ENCODE measurements around the gene TESPA1. TPM values are rescaled to one million over a fixed set of nuclear protein-coding genes. Genes with fewer than 3 reads are reported as not detected.

The TESPA1 gene
- total and polyA plus RNA-seq, 9 of the 15 experiments (the other 6 are each of a cell fraction or from before 2014, with no cell fraction given) = 0.72 to 7.1 (median 2.4) TPM

DNA sequence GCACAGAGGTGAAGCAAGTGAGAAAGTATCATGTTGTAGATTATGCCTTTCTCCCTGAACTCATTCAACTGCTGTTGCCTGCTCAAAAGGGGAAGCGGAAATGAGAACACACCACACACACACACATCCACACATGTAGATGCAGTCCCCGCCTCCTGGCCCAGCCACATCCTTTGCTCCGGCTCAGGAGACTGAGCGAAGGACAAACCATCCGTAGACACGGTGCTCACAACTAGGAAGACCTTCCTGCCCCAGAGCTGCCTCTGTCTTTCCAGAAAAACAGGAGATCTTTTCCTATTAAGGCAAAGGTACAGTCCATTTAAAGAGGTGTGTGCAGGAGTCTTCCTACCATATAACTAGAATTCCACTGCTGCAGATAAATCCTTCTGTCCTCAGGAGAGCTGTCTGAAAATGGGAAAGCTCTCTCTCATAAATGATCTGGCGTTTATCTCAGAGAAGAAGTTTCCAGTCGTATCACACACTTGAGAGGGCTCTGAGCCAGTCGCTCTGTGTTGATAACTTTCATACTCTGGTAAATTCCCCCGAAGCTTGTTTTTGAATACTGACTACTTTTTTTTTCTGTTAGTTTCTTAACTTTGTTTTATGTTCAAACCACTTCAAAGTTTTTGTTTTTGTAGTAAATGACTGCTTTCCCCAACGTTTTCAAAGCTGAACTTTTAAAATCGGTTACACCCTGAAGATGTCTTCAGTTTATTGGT is at the start of gene TESPA1 (continued):
- TF ChIP-seq ZNF217 (CRISPR knock-in tag; IDR thresholded peaks at IDR 0.05) (no peak), RAD21 (CRISPR knock-in tag; conservative IDR thresholded peaks at IDR 0.05 in 1 of 2, IDR thresholded peaks at IDR 0.05 in 1 of 2) (peak in 1 of 2 experiments; percentile 10; a peak in 1 of 4 replicates), MXI1 (IDR thresholded peaks at IDR 0.05; ENCODE audit: low read depth, low read length) (no peak), SMARCA4 (IDR thresholded peaks at IDR 0.05) (no peak), HEY1 (CRISPR knock-in tag; IDR thresholded peaks at IDR 0.05; ENCODE audit: borderline replicate concordance) (no peak), CTBP1 (IDR thresholded peaks at IDR 0.05; ENCODE audit: borderline replicate concordance) (peak; percentile 59; the same call in 1 of the 2 replicates), SPI1 (IDR thresholded peaks at IDR 0.05; ENCODE audit: borderline replicate concordance, low read depth, low read length) (peak; percentile 95), GTF2A2 (tag; IDR thresholded peaks at IDR 0.05) (no peak), DIDO1 (tag; IDR thresholded peaks at IDR 0.05; ENCODE audit: low read depth) (no peak), SUPT5H (IDR thresholded peaks at IDR 0.05) (no peak), CBX1 (IDR thresholded peaks at IDR 0.05; ENCODE audit: low read depth) (no peak), CHD4 (IDR thresholded peaks at IDR 0.05; ENCODE audit: insufficient read depth, insufficient replicate concordance, low read depth, low read length, poor library complexity, severe bottlenecking) (no peak), KDM4B (IDR thresholded peaks at IDR 0.05; ENCODE audit: borderline replicate concordance in 2 of 2, low read depth in 1 of 2) (0 out of 4 replicates have a peak, but pooled peaks of 1 of the 2 experiments have one; percentile 59), ILF3 (IDR thresholded peaks at IDR 0.05; ENCODE audit: borderline replicate concordance) (no peak), MBD2 (IDR thresholded peaks at IDR 0.05; ENCODE audit: borderline replicate concordance, low read depth) (no peak), SMARCC2 (IDR thresholded peaks at IDR 0.05; ENCODE audit: low read depth) (no peak), SAFB (IDR thresholded peaks at IDR 0.05; ENCODE audit: borderline replicate concordance, low read depth, low read length) (no peak), ZNF282 (CRISPR knock-in tag; IDR thresholded peaks at IDR 0.05) (no peak), MAZ (CRISPR knock-in tag; conservative IDR thresholded peaks at IDR 0.05 in 1 of 2, IDR thresholded peaks at IDR 0.05 in 1 of 2) (peak in 1 of 2 experiments; percentile 48; a peak in 1 of 4 replicates), NCOR1 (IDR thresholded peaks at IDR 0.05) (no peak)
- TF ChIP-seq, protein P1, sequence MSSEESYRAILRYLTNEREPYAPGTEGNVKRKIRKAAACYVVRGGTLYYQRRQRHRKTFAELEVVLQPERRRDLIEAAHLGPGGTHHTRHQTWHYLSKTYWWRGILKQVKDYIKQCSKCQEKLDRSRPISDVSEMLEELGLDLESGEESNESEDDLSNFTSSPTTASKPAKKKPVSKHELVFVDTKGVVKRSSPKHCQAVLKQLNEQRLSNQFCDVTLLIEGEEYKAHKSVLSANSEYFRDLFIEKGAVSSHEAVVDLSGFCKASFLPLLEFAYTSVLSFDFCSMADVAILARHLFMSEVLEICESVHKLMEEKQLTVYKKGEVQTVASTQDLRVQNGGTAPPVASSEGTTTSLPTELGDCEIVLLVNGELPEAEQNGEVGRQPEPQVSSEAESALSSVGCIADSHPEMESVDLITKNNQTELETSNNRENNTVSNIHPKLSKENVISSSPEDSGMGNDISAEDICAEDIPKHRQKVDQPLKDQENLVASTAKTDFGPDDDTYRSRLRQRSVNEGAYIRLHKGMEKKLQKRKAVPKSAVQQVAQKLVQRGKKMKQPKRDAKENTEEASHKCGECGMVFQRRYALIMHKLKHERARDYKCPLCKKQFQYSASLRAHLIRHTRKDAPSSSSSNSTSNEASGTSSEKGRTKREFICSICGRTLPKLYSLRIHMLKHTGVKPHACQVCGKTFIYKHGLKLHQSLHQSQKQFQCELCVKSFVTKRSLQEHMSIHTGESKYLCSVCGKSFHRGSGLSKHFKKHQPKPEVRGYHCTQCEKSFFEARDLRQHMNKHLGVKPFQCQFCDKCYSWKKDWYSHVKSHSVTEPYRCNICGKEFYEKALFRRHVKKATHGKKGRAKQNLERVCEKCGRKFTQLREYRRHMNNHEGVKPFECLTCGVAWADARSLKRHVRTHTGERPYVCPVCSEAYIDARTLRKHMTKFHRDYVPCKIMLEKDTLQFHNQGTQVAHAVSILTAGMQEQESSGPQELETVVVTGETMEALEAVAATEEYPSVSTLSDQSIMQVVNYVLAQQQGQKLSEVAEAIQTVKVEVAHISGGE (CRISPR knock-in tag; IDR thresholded peaks at IDR 0.05) = peak in 1 of 3 experiments; percentile 92; a peak in 2 of 6 replicates
- TF ChIP-seq, protein P2, sequence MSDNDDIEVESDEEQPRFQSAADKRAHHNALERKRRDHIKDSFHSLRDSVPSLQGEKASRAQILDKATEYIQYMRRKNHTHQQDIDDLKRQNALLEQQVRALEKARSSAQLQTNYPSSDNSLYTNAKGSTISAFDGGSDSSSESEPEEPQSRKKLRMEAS (CRISPR knock-in tag; IDR thresholded peaks at IDR 0.05) = no peak
- TF ChIP-seq, protein P3, sequence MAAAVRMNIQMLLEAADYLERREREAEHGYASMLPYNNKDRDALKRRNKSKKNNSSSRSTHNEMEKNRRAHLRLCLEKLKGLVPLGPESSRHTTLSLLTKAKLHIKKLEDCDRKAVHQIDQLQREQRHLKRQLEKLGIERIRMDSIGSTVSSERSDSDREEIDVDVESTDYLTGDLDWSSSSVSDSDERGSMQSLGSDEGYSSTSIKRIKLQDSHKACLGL (CRISPR knock-in tag; IDR thresholded peaks at IDR 0.05; ENCODE audit: borderline replicate concordance, poor library complexity, severe bottlenecking) = no peak
